ENCODE measurements around the gene PDCL3. TPM values are rescaled to one million over a fixed set of nuclear protein-coding genes. Genes with fewer than 3 reads are reported as not detected.

PDCL3 gene
- total RNA-seq, 6 donors from 2014 or later: 6.3 to 21.7 (median 15.0) TPM

Small RNAs within 50 kb of the gene (small RNA-seq; reads per million reads assigned to genes)
- 0 reads per million in 4 donors for gene HMGN2P22

Other genes with a start within 250 kb of the PDCL3 start
- 1 to 10 TPM; 3.0 to 7.9 (median 4.2) TPM for gene LONRF2, start 240.5 kb upstream of the PDCL3 start, total RNA-seq
- gene CHST10, start 145.3 kb upstream of the PDCL3 start, total RNA-seq: 10 to 100 TPM in 1 of 6 donors, 1 to 10 TPM in 5; 2.1 to 14.7 (median 7.9) TPM
- gene NMS, start 92.5 kb upstream of the PDCL3 start, total RNA-seq: not detected

Measured in upper lobe of left lung (tissue), 6 donors.